Measurements from ENCODE around the gene TAX1BP1.

DNA sequence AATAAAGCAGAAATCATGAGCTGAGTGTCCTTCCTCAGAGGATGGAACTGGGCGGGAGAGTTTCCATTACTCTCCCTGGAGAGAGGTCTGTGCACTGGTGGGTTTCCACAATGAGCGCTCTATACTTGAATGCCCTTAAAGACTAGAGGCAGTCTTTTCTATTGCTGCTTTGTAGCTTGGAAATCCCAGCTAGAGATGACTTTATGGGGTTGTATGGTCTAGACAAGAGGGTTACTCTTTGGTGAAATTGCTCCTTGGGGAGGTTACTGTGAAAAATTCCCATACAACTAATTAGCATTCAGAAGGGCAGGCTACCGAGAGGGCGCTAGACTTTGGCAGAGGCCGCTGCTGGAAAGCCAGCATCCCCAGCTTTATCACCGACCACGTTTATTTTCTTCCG, 136.8 kb downstream of the TAX1BP1 start:
- TF ChIP-seq GABPA (IDR thresholded peaks at IDR 0.05 in 1 of 2, conservative IDR thresholded peaks at IDR 0.05 in 1 of 2) (no peak), REST (IDR thresholded peaks at IDR 0.05) (no peak), CTCF (IDR thresholded peaks at IDR 0.05; ENCODE audit: low read depth, low read length, missing input control) (no peak), TAF1 (conservative IDR thresholded peaks at IDR 0.05) (no peak), YY1 (IDR thresholded peaks at IDR 0.05) (no peak), ATF3 (IDR thresholded peaks at IDR 0.05) (no peak), MAX (IDR thresholded peaks at IDR 0.05) (no peak), RXRA (IDR thresholded peaks at IDR 0.05) (no peak), SP1 (IDR thresholded peaks at IDR 0.05) (no peak), FOXA1 (IDR thresholded peaks at IDR 0.05) (no peak), FOXA2 (IDR thresholded peaks at IDR 0.05) (no peak)

Data from liver (tissue), 3 donors.